ENCODE measurements around the gene MS4A2. TPM values are rescaled to one million over a fixed set of nuclear protein-coding genes. Genes with fewer than 3 reads are reported as not detected.
"Not testable (repeated sequence)": the region's sequence is repeated elsewhere in the genome, so short reads cannot be mapped to it uniquely, and the experiment has no call there.

MS4A2 gene
- polyA plus RNA-seq (2013, experiment 1 of 2): not detected
- polyA plus RNA-seq (2013, experiment 2 of 2): not detected

- Histone ChIP-seq H3K36me3 (ENCODE audit: control insufficient read depth, insufficient read depth, low read length) (no peaks in the 10 kb centered on the region), H3K9me3 (ENCODE audit: control insufficient read depth, low read length) (no peaks in the 10 kb centered on the region), H3K4me1 (ENCODE audit: control insufficient read depth, insufficient read depth, low read length, poor library complexity, severe bottlenecking) (no peaks in the 10 kb centered on the region), H3K27ac (ENCODE audit: low read depth, low read length, severe bottlenecking) (no peak within 1 kb of the TSS), H3K4me3 (ENCODE audit: extremely low read depth, insufficient read depth, low read length, poor library complexity, severe bottlenecking) (no peak within 1 kb of the TSS)
- no CpG with 5 or more reads among the region's 1 CpG for WGBS, 2 experiments (ENCODE audit: insufficient coverage in 2 of 2)
Measured at GRCh38 chr11:60088364-60088763, at the start of gene MS4A2. Gene MS4A2, plus strand, starts transcription at chr11:60088664. Its CDS starts 102 bp downstream, at chr11:60088766.

GRCh38 chr11:60040109-60040508 lies 48.4 kb upstream of the MS4A2 start, which contains the start of gene OOSP2:
Gene OOSP2, plus strand, starts transcription at chr11:60040409. Its CDS starts 51 bp downstream, at chr11:60040460.
- no peaks in the 10 kb centered on the region for H3K36me3 ChIP-seq (ENCODE audit: control insufficient read depth, insufficient read depth, low read length)
- H3K4me1 ChIP-seq (ENCODE audit: control insufficient read depth, insufficient read depth, low read length, poor library complexity, severe bottlenecking): no peaks in the 10 kb centered on the region
- no peaks in the 10 kb centered on the region for H3K9me3 ChIP-seq (ENCODE audit: control insufficient read depth, low read length)
- H3K27ac ChIP-seq (ENCODE audit: low read depth, low read length, severe bottlenecking): no peak within 1 kb of the TSS
- 82 to 87% methylated on average over 7 to 8 of the region's 8 CpGs for WGBS, 2 experiments (ENCODE audit: insufficient coverage in 2 of 2)
- H3K4me3 ChIP-seq (ENCODE audit: extremely low read depth, insufficient read depth, low read length, poor library complexity, severe bottlenecking): no peak within 1 kb of the TSS

- not testable (repeated sequence) for H3K4me1 ChIP-seq (ENCODE audit: control insufficient read depth, insufficient read depth, low read length, poor library complexity, severe bottlenecking); H3K36me3 ChIP-seq (ENCODE audit: control insufficient read depth, insufficient read depth, low read length); H3K4me3 ChIP-seq (ENCODE audit: extremely low read depth, insufficient read depth, low read length, poor library complexity, severe bottlenecking); H3K27ac ChIP-seq (ENCODE audit: low read depth, low read length, severe bottlenecking); H3K9me3 ChIP-seq (ENCODE audit: control insufficient read depth, low read length)
Measured at GRCh38 chr11:60050422-60050821, 38.0 kb upstream of the MS4A2 start.

- not testable (repeated sequence) for H3K4me3 ChIP-seq (ENCODE audit: extremely low read depth, insufficient read depth, low read length, poor library complexity, severe bottlenecking); H3K9me3 ChIP-seq (ENCODE audit: control insufficient read depth, low read length); H3K27ac ChIP-seq (ENCODE audit: low read depth, low read length, severe bottlenecking); H3K36me3 ChIP-seq (ENCODE audit: control insufficient read depth, insufficient read depth, low read length); H3K4me1 ChIP-seq (ENCODE audit: control insufficient read depth, insufficient read depth, low read length, poor library complexity, severe bottlenecking)
- no CpG with 5 or more reads among the region's 3 CpGs for WGBS, 2 experiments (ENCODE audit: insufficient coverage in 2 of 2)
Measured at GRCh38 chr11:60050839-60051238, 37.6 kb upstream of the MS4A2 start.

GRCh38 chr11:60056349-60056969 lies 32.0 kb upstream of the MS4A2 start, which contains the start of gene MS4A3:
Gene MS4A3, plus strand, starts transcription at chr11:60056665. Its CDS starts 4,496 bp downstream, at chr11:60061161.
- 84 to 87% methylated on average over 5 to 6 of the region's 8 CpGs for WGBS, 2 experiments (ENCODE audit: insufficient coverage in 2 of 2)
- no peak within 1 kb of the TSS for H3K4me3 ChIP-seq (ENCODE audit: extremely low read depth, insufficient read depth, low read length, poor library complexity, severe bottlenecking)
- H3K9me3 ChIP-seq (ENCODE audit: control insufficient read depth, low read length): no peaks in the 10 kb centered on the region
- H3K36me3 ChIP-seq (ENCODE audit: control insufficient read depth, insufficient read depth, low read length): no peaks in the 10 kb centered on the region
- no peaks in the 10 kb centered on the region for H3K4me1 ChIP-seq (ENCODE audit: control insufficient read depth, insufficient read depth, low read length, poor library complexity, severe bottlenecking)
- H3K27ac ChIP-seq (ENCODE audit: low read depth, low read length, severe bottlenecking): no peak within 1 kb of the TSS

- no peaks in the 10 kb centered on the region for H3K36me3 ChIP-seq (ENCODE audit: control insufficient read depth, insufficient read depth, low read length)
- no peaks in the 10 kb centered on the region for H3K9me3 ChIP-seq (ENCODE audit: control insufficient read depth, low read length)
- WGBS, 2 experiments (ENCODE audit: insufficient coverage in 2 of 2): 85% methylated on average over 2 of the region's 3 CpGs; no CpG with 5 or more reads in 1 of the 2 experiments
- H3K4me3 ChIP-seq (ENCODE audit: extremely low read depth, insufficient read depth, low read length, poor library complexity, severe bottlenecking): no peak overlapping the region
- H3K4me1 ChIP-seq (ENCODE audit: control insufficient read depth, insufficient read depth, low read length, poor library complexity, severe bottlenecking): no peaks in the 10 kb centered on the region
- no peak overlapping the region for H3K27ac ChIP-seq (ENCODE audit: low read depth, low read length, severe bottlenecking)
Measured at GRCh38 chr11:60059052-60059451, 29.4 kb upstream of the MS4A2 start.

GRCh38 chr11:60059521-60060240 lies 28.8 kb upstream of the MS4A2 start:
- WGBS, 2 experiments (ENCODE audit: insufficient coverage in 2 of 2): no CpG with 5 or more reads among the region's 4 CpGs
- Histone ChIP-seq H3K36me3 (ENCODE audit: control insufficient read depth, insufficient read depth, low read length) (no peaks in the 10 kb centered on the region), H3K4me3 (ENCODE audit: extremely low read depth, insufficient read depth, low read length, poor library complexity, severe bottlenecking) (no peak overlapping the region), H3K9me3 (ENCODE audit: control insufficient read depth, low read length) (no peaks in the 10 kb centered on the region), H3K27ac (ENCODE audit: low read depth, low read length, severe bottlenecking) (no peak overlapping the region), H3K4me1 (ENCODE audit: control insufficient read depth, insufficient read depth, low read length, poor library complexity, severe bottlenecking) (no peaks in the 10 kb centered on the region)

GRCh38 chr11:60064111-60064510 lies 24.4 kb upstream of the MS4A2 start:
- Histone ChIP-seq H3K27ac (ENCODE audit: low read depth, low read length, severe bottlenecking) (no peak overlapping the region), H3K4me3 (ENCODE audit: extremely low read depth, insufficient read depth, low read length, poor library complexity, severe bottlenecking) (no peak overlapping the region), H3K9me3 (ENCODE audit: control insufficient read depth, low read length) (no peaks in the 10 kb centered on the region), H3K36me3 (ENCODE audit: control insufficient read depth, insufficient read depth, low read length) (no peaks in the 10 kb centered on the region), H3K4me1 (ENCODE audit: control insufficient read depth, insufficient read depth, low read length, poor library complexity, severe bottlenecking) (no peaks in the 10 kb centered on the region)
- WGBS, 2 experiments (ENCODE audit: insufficient coverage in 2 of 2): no CpG with 5 or more reads among the region's 1 CpG

- no peaks in the 10 kb centered on the region for H3K4me1 ChIP-seq (ENCODE audit: control insufficient read depth, insufficient read depth, low read length, poor library complexity, severe bottlenecking)
- no peaks in the 10 kb centered on the region for H3K9me3 ChIP-seq (ENCODE audit: control insufficient read depth, low read length)
- 81 to 100% methylated on average over 1 of the region's 1 CpG for WGBS, 2 experiments (ENCODE audit: insufficient coverage in 2 of 2)
- no peak overlapping the region for H3K4me3 ChIP-seq (ENCODE audit: extremely low read depth, insufficient read depth, low read length, poor library complexity, severe bottlenecking)
- H3K36me3 ChIP-seq (ENCODE audit: control insufficient read depth, insufficient read depth, low read length): no peaks in the 10 kb centered on the region
- no peak overlapping the region for H3K27ac ChIP-seq (ENCODE audit: low read depth, low read length, severe bottlenecking)
Measured at GRCh38 chr11:60065801-60066200, 22.7 kb upstream of the MS4A2 start.

- Histone ChIP-seq H3K36me3 (ENCODE audit: control insufficient read depth, insufficient read depth, low read length) (no peaks in the 10 kb centered on the region), H3K4me3 (ENCODE audit: extremely low read depth, insufficient read depth, low read length, poor library complexity, severe bottlenecking) (no peak overlapping the region)
- WGBS, 2 experiments (ENCODE audit: insufficient coverage in 2 of 2): no CpG with 5 or more reads among the region's 2 CpGs
Measured at GRCh38 chr11:60069450-60069849, 19.0 kb upstream of the MS4A2 start.

GRCh38 chr11:60071644-60072043 lies 16.8 kb upstream of the MS4A2 start:
- 100% methylated on average over 2 of the region's 6 CpGs; no CpG with 5 or more reads in 1 of the 2 experiments for WGBS, 2 experiments (ENCODE audit: insufficient coverage in 2 of 2)
- H3K36me3 ChIP-seq (ENCODE audit: control insufficient read depth, insufficient read depth, low read length); H3K4me3 ChIP-seq (ENCODE audit: extremely low read depth, insufficient read depth, low read length, poor library complexity, severe bottlenecking); H3K9me3 ChIP-seq (ENCODE audit: control insufficient read depth, low read length); H3K4me1 ChIP-seq (ENCODE audit: control insufficient read depth, insufficient read depth, low read length, poor library complexity, severe bottlenecking); H3K27ac ChIP-seq (ENCODE audit: low read depth, low read length, severe bottlenecking): not testable (repeated sequence)

More at GRCh38 chr11:60069450-60069849, 19.0 kb upstream of the MS4A2 start:
- Histone ChIP-seq H3K4me1 (ENCODE audit: control insufficient read depth, insufficient read depth, low read length, poor library complexity, severe bottlenecking) (no peaks in the 10 kb centered on the region), H3K27ac (ENCODE audit: low read depth, low read length, severe bottlenecking) (no peak overlapping the region), H3K9me3 (ENCODE audit: control insufficient read depth, low read length) (no peaks in the 10 kb centered on the region)
